ENCODE measurements around the gene IGF2BP2.
"Not testable (repeated sequence)": the region's sequence is repeated elsewhere in the genome, so short reads cannot be mapped to it uniquely, and the experiment has no call there.

The IGF2BP2 gene

GRCh38 chr3:185789134-185789533 is 35.7 kb downstream of the IGF2BP2 start:
- no peak for TF ChIP-seq CTCF (IDR thresholded peaks at IDR 0.05; ENCODE audit: insufficient read depth, missing control alignments)
- DNase-seq (ENCODE audit: insufficient read length, low spot score), result no peak
- FAIRE-seq, result no peak

GRCh38 chr3:185788292-185788691 is 36.5 kb downstream of the IGF2BP2 start:
- no peak for TF ChIP-seq CTCF (IDR thresholded peaks at IDR 0.05; ENCODE audit: insufficient read depth, missing control alignments)
- FAIRE-seq (no peak), DNase-seq (ENCODE audit: insufficient read length, low spot score) (no peak)

GRCh38 chr3:185786956-185787877 is 37.6 kb downstream of the IGF2BP2 start:
- DNase-seq (ENCODE audit: insufficient read length, low spot score) (no peak), FAIRE-seq (no peak)
- no peak for TF ChIP-seq CTCF (IDR thresholded peaks at IDR 0.05; ENCODE audit: insufficient read depth, missing control alignments)

GRCh38 chr3:185786258-185786657 is 38.6 kb downstream of the IGF2BP2 start:
- not testable (repeated sequence) for DNase-seq (ENCODE audit: insufficient read length, low spot score); FAIRE-seq

- no peak for DNase-seq (ENCODE audit: insufficient read length, low spot score)
- no peak for TF ChIP-seq CTCF (IDR thresholded peaks at IDR 0.05; ENCODE audit: insufficient read depth, missing control alignments)
- no peak for FAIRE-seq
Observed at GRCh38 chr3:185784317-185784716, 40.5 kb downstream of the IGF2BP2 start.

GRCh38 chr3:185781759-185782158 is 43.1 kb downstream of the IGF2BP2 start:
- FAIRE-seq (no peak), DNase-seq (ENCODE audit: insufficient read length, low spot score) (no peak)
- no peak for TF ChIP-seq CTCF (IDR thresholded peaks at IDR 0.05; ENCODE audit: insufficient read depth, missing control alignments)

- no peak for DNase-seq (ENCODE audit: insufficient read length, low spot score)
- TF ChIP-seq CTCF (IDR thresholded peaks at IDR 0.05; ENCODE audit: insufficient read depth, missing control alignments), result no peak
- FAIRE-seq, result no peak
Observed at GRCh38 chr3:185779461-185779860, 45.4 kb downstream of the IGF2BP2 start.

Data from D721Med (cell line).